Neural progenitor cell (in vitro differentiated cells): Measurements from ENCODE around the gene ZNF311. TPM values are rescaled to one million over a fixed set of nuclear protein-coding genes. Genes with fewer than 3 reads are reported as not detected.

Experiments
- DNase-seq: peaks from one replicate; pipeline ENCODE4 v3.0.0-alpha.2; 2016; ENCODE audit warnings: low spot score
- H2AFZ ChIP-seq: fragments of 200-600 bp; sonication (generic); replicated peaks from 2 replicates; pipeline ENCODE4 v1.6.1; 2016; ENCODE audit warnings: antibody characterized with exemption
- H3F3A ChIP-seq: fragments of 200-600 bp; sonication (generic); 2 replicates; pipeline ENCODE4 v1.6.1; 2016; ENCODE audit warnings: antibody characterized with exemption, low read depth
- H3K27ac ChIP-seq: fragments of 200-600 bp; sonication (generic); 2 replicates; pipeline ENCODE4 v1.5.1; 2016; ENCODE audit warnings: mild to moderate bottlenecking
- H3K27me3 ChIP-seq: fragments of 200-600 bp; sonication (generic); 2 replicates; pipeline ENCODE4 v1.6.1; 2016; ENCODE audit warnings: mild to moderate bottlenecking, moderate library complexity
- H3K36me3 ChIP-seq: fragments of 200-600 bp; sonication (generic); 2 replicates; pipeline ENCODE4 v1.5.1; 2016
- H3K4me1 ChIP-seq: fragments of 200-600 bp; sonication (generic); 2 replicates; pipeline ENCODE4 v1.6.1; 2016; ENCODE audit warnings: mixed run types
- H3K4me2 ChIP-seq: fragments of 200-600 bp; sonication (generic); 2 replicates; pipeline ENCODE4 v1.6.1; 2016
- H3K4me3 ChIP-seq: fragments of 200-600 bp; sonication (generic); 2 replicates; pipeline ENCODE4 v1.5.1; 2016
- H3K79me2 ChIP-seq: fragments of 200-600 bp; sonication (generic); 2 replicates; pipeline ENCODE4 v1.6.1; 2016; ENCODE audit warnings: low read depth
- H3K9ac ChIP-seq: fragments of 200-600 bp; sonication (generic); 2 replicates; pipeline ENCODE4 v1.6.1; 2016
- H3K9me3 ChIP-seq: fragments of 200-600 bp; sonication (generic); 2 replicates; pipeline ENCODE4 v1.5.1; 2016; ENCODE audit warnings: low read depth
- H4K20me1 ChIP-seq: fragments of 200-600 bp; sonication (generic); 2 replicates; pipeline ENCODE4 v1.6.1; 2016; ENCODE audit warnings: low read depth
- H3K27ac Mint-ChIP-seq: 3 replicates; pipeline ENCODE4 v1.8.0; 2021; ENCODE audit warnings: mixed read lengths
- H3K27me3 Mint-ChIP-seq: 2 replicates; pipeline ENCODE4 v1.8.0; 2022; ENCODE audit warnings: low read depth, mild to moderate bottlenecking, inconsistent platforms, moderate library complexity, mixed read lengths; ENCODE audit not compliant: insufficient read depth
- H3K36me3 Mint-ChIP-seq: 3 replicates; pipeline ENCODE4 v1.8.0; 2021; ENCODE audit warnings: mixed read lengths
- H3K4me1 Mint-ChIP-seq: 3 replicates; pipeline ENCODE4 v1.8.0; 2021; ENCODE audit warnings: mixed read lengths
- H3K4me3 Mint-ChIP-seq: 3 replicates; pipeline ENCODE4 v1.8.0; 2021; ENCODE audit warnings: mild to moderate bottlenecking, moderate library complexity, mixed read lengths
- H3K9me3 Mint-ChIP-seq: 3 replicates; pipeline ENCODE4 v1.8.0; 2020; ENCODE audit warnings: mixed read lengths
- CTCF ChIP-seq: fragments of 200-600 bp; sonication (generic); IDR thresholded peaks from 2 replicates; pipeline ENCODE4 v1.5.1; 2017; ENCODE audit warnings: antibody characterized with exemption, mild to moderate bottlenecking
- EZH2 ChIP-seq: fragments of 200-600 bp; sonication (generic); IDR thresholded peaks from 2 replicates; pipeline ENCODE4 v1.6.1; 2017; ENCODE audit warnings: antibody characterized with exemption, mild to moderate bottlenecking, moderate library complexity
- EZH2phosphoT487 ChIP-seq: fragments of 200-600 bp; sonication (generic); IDR thresholded peaks from 2 replicates; pipeline ENCODE4 v1.6.1; 2017; ENCODE audit warnings: antibody characterized with exemption
- total RNA-seq: library from RNA; depleted of rRNA; stranded (reverse); fragments of >200 nt; gene quantifications from 2 replicates; pipeline ENCODE4 v1.2.3, GENCODE V29; 2015; ENCODE audit warnings: low replicate concordance

The ZNF311 gene
- 1.9 and 2.0 TPM in 2 replicates for total RNA-seq

DNA sequence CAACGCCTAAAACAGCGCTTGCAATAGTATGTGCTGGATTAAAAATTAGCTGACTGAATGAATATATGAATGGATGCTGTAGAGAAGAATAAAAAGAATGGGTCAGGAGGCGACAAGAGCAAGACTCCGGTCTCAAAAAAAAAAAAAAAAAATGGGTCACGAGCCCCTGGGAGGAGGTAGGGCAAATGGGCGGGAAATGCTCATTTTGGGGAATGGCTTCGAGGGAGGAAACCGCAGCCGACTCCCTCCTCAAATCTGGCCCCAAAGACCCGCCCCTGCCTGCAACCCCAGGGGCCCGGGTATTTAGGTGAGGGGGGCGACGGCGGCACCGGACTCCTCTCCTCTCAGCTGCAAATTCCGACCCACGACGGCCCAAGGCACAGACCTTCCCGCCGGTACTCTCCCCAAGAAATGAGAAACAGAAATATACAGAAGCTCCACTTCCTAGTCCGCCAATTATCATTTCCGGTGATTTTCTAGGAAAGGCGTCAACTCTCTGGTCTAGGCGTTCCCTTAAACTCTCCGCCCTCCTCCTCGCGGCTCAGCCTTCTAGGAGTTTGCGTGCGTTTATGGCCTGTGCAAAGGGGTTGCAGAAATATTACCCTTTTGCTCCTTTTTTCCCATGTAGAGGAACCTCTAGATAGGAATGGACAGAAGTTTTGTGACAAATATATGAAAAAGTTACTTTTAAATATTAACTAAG, at the start of gene ZNF311:
TSS of gene ZNF311 (minus strand) at position 133 of the 703 bp plus-strand sequence. CDS start 1,361 bp downstream, outside the sequence.
- Mint-ChIP-seq H3K27ac (no peak within 1 kb of the TSS), H3K4me1 (peaks cover 1% of the 10 kb centered on the region)
- TF ChIP-seq EZH2 (peak; percentile 49), CTCF (no peak)

GRCh38 chr6:29051680-29052079, 46.6 kb upstream of the ZNF311 start:
- Mint-ChIP-seq H3K27ac (no peak overlapping the region), H3K9me3 (no peaks in the 10 kb centered on the region), H3K36me3 (no peaks in the 10 kb centered on the region), H3K4me1 (no peaks in the 10 kb centered on the region), H3K27me3 (peaks cover 2% of the 10 kb centered on the region), H3K4me3 (no peak overlapping the region)
- TF ChIP-seq EZH2phosphoT487 = no peak
- DNase-seq = no peak
- Histone ChIP-seq H3K4me2 (no peak overlapping the region), H3K9ac (no peak overlapping the region), H4K20me1 (no peaks in the 10 kb centered on the region), H3F3A (no peaks in the 10 kb centered on the region), H3K4me3 (no peak overlapping the region), H3K27me3 (peaks cover 8% of the 10 kb centered on the region), H2AFZ (no peak overlapping the region), H3K27ac (no peak overlapping the region), H3K36me3 (no peaks in the 10 kb centered on the region), H3K79me2 (no peaks in the 10 kb centered on the region), H3K9me3 (no peaks in the 10 kb centered on the region), H3K4me1 (no peaks in the 10 kb centered on the region)

More for the DNA sequence above, at the start of gene ZNF311:
- H3K9ac ChIP-seq = no peak within 1 kb of the TSS
- peak within 1 kb of the TSS; percentile 32 for H2AFZ ChIP-seq
- peak within 1 kb of the TSS; percentile 35 for H3K4me3 ChIP-seq
- peak; percentile 34 for DNase-seq
- Mint-ChIP-seq H3K4me3 (peak within 1 kb of the TSS; percentile 79), H3K36me3 (no peaks in the 10 kb centered on the region), H3K27me3 (no peaks in the 10 kb centered on the region), H3K9me3 (no peaks in the 10 kb centered on the region)
- H3K27me3 ChIP-seq = peaks cover 59% of the 10 kb centered on the region
- peak within 1 kb of the TSS; percentile 57 for H3K4me2 ChIP-seq
- H3K36me3 ChIP-seq = no peaks in the 10 kb centered on the region
- H3K9me3 ChIP-seq = no peaks in the 10 kb centered on the region
- H3K27ac ChIP-seq = no peak within 1 kb of the TSS
- H3K4me1 ChIP-seq = no peaks in the 10 kb centered on the region
- no peaks in the 10 kb centered on the region for H3F3A ChIP-seq
- no peaks in the 10 kb centered on the region for H4K20me1 ChIP-seq
- H3K79me2 ChIP-seq = no peaks in the 10 kb centered on the region

GRCh38 chr6:29045075-29045474, 40.0 kb upstream of the ZNF311 start, which contains the start of gene OR2W1:
Gene OR2W1 (minus strand): TSS chr6:29045175. CDS start chr6:29045175, 0 bp downstream.
- H2AFZ ChIP-seq = no peak within 1 kb of the TSS
- H3K36me3 ChIP-seq = no peaks in the 10 kb centered on the region
- peaks cover 17% of the 10 kb centered on the region for H3K27me3 ChIP-seq
- no peak within 1 kb of the TSS for H3K4me2 ChIP-seq
- H3K9ac ChIP-seq = no peak within 1 kb of the TSS
- H4K20me1 ChIP-seq = no peaks in the 10 kb centered on the region
- TF ChIP-seq EZH2 = no peak
- TF ChIP-seq EZH2phosphoT487 = no peak
- no peak for TF ChIP-seq CTCF
- no peaks in the 10 kb centered on the region for H3K36me3 Mint-ChIP-seq
- H3K27ac ChIP-seq = no peak within 1 kb of the TSS
- no peaks in the 10 kb centered on the region for H3K9me3 ChIP-seq
- H3K27me3 Mint-ChIP-seq = no peaks in the 10 kb centered on the region
- no peak within 1 kb of the TSS for H3K27ac Mint-ChIP-seq
- no peaks in the 10 kb centered on the region for H3K79me2 ChIP-seq
- no peaks in the 10 kb centered on the region for H3F3A ChIP-seq
- no peaks in the 10 kb centered on the region for H3K9me3 Mint-ChIP-seq
- no peak within 1 kb of the TSS for H3K4me3 Mint-ChIP-seq
- H3K4me1 Mint-ChIP-seq = no peaks in the 10 kb centered on the region
- no peak for DNase-seq
- no peaks in the 10 kb centered on the region for H3K4me1 ChIP-seq
- no peak within 1 kb of the TSS for H3K4me3 ChIP-seq

DNA sequence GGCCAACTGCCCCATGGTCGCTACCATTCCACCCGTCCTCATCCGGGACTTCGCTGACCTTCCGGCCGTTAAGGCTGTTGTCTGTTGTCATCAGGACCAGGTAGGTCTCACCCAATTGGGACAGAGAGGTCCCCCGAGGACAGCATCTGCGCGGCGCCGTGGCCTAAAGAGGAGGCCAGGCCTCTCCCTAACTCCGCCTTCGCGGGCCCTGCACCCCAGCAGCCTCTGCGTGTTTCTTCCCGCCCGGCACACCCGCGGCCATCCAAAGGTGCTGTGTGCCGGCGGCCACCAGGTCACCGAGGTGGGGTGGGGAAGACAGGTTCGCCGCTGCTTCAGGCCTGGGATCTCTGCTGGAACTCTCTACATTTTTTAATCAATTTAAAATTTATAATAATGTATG, 30.8 kb upstream of the ZNF311 start:
- Histone ChIP-seq H3K27me3 (no peaks in the 10 kb centered on the region), H3K4me1 (no peaks in the 10 kb centered on the region), H3K9ac (no peak overlapping the region), H3K9me3 (no peaks in the 10 kb centered on the region), H3F3A (no peaks in the 10 kb centered on the region), H3K36me3 (no peaks in the 10 kb centered on the region), H4K20me1 (no peaks in the 10 kb centered on the region), H2AFZ (no peak overlapping the region), H3K27ac (no peak overlapping the region), H3K4me3 (no peak overlapping the region), H3K79me2 (no peaks in the 10 kb centered on the region), H3K4me2 (no peak overlapping the region)
- Mint-ChIP-seq H3K27me3 (no peaks in the 10 kb centered on the region), H3K36me3 (no peaks in the 10 kb centered on the region), H3K9me3 (no peaks in the 10 kb centered on the region), H3K4me1 (no peaks in the 10 kb centered on the region), H3K27ac (no peak overlapping the region), H3K4me3 (no peak overlapping the region)
- no peak for DNase-seq
- TF ChIP-seq CTCF = no peak
- TF ChIP-seq EZH2 = no peak
- TF ChIP-seq EZH2phosphoT487 = no peak
